ENCODE data around the gene WDFY3.

DNA sequence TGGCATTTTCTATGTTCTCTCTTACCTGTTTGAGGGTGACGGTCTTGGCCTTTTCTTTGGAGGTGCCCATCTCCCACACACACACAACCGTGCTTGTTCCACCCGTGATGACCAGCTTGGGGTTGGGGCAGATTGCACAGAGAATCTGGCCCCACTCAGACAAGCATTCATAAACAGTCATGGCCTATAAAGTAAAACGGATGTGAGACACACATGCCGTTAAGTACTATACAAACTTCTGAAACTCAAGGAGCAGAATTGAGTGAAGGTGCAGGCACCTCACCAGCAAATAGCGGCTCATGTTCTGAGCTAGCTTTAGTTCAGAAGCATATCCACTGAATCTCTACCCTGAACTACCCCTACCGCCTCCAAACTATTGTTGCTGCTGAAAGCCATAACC, 276.0 kb downstream of the WDFY3 start:
- TF ChIP-seq POLR2A (IDR thresholded peaks at IDR 0.05) (no peak), CTCF (IDR thresholded peaks at IDR 0.05) (no peak)

Data from lower leg skin (tissue), 3 donors.